ENCODE data around the gene SCG5.
A peak's percentile ranks its signal among the peaks of the same experiment; 100 is the strongest.
"Not testable (repeated sequence)": the region's sequence is repeated elsewhere in the genome, so short reads cannot be mapped to it uniquely, and the experiment has no call there.

SCG5 gene, protein sequence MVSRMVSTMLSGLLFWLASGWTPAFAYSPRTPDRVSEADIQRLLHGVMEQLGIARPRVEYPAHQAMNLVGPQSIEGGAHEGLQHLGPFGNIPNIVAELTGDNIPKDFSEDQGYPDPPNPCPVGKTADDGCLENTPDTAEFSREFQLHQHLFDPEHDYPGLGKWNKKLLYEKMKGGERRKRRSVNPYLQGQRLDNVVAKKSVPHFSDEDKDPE

DNA sequence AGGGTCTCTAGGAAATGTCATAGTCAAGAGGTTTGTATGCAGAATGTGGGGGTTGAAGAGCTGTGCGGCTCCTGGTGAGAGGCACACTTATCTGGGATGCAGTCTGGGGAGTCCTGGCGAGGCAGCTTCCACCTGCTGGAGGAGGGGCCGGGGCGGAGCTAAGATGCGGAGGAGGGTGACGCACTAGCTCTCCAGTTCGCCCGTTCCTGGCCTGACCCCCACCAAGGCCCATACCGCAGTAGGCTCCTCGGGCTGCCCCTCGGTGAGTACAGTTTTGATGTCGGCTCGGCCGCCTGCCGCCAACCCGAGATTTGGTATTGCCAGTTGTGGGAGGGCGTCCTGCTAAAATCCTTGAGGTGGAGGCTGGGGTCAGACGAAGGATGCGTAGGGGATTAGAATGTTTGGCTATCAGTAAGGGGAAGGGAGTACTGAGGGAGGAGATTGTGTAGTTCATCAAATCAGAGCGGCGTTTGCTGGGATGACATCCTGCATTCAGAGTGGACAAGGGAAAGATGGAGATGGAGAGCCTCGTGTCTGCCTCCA lies at the start of gene SCG5:
Gene SCG5 (plus strand): TSS at position 194 of the 543 bp plus-strand sequence. CDS start 1,883 bp downstream, outside the sequence.
- no peak within 1 kb of the TSS for H3K27ac ChIP-seq (ENCODE audit: low read length)
- no peaks in the 10 kb centered on the region for H3F3A ChIP-seq (ENCODE audit: insufficient read depth, low read length)
- H3K27me3 ChIP-seq (replicated peaks; ENCODE audit: insufficient read depth, low read length): no peaks in the 10 kb centered on the region
- no peaks in the 10 kb centered on the region for H3K9me2 ChIP-seq (replicated peaks; ENCODE audit: insufficient read depth, low read length)
- peaks cover 4% of the 10 kb centered on the region; the same call in 1 of the 2 replicates for H3K36me3 ChIP-seq (replicated peaks; ENCODE audit: insufficient read depth, low read length)
- no peak within 1 kb of the TSS for H3K9ac ChIP-seq (ENCODE audit: low read length)
- TF ChIP-seq EZH2 (optimal IDR thresholded peaks at IDR 0.05; ENCODE audit: low read depth, low read length): no peak
- no peak for DNase-seq
- no peaks in the 10 kb centered on the region for H3K79me2 ChIP-seq (ENCODE audit: low read length)
- H2AFZ ChIP-seq (ENCODE audit: low read length): no peak within 1 kb of the TSS
- H3K4me3 ChIP-seq (ENCODE audit: low read length): no peak within 1 kb of the TSS
- no peaks in the 10 kb centered on the region for H4K20me1 ChIP-seq (ENCODE audit: insufficient read depth, low read length)
- H3K4me1 ChIP-seq (ENCODE audit: low read length): no peaks in the 10 kb centered on the region
- H3K4me2 ChIP-seq (ENCODE audit: low read depth, low read length): no peak within 1 kb of the TSS
- no peaks in the 10 kb centered on the region for H3K9me3 ChIP-seq (replicated peaks; ENCODE audit: insufficient read depth, low read length)

- not testable (repeated sequence) for DNase-seq; H3F3A ChIP-seq (ENCODE audit: insufficient read depth, low read length); H3K27ac ChIP-seq (ENCODE audit: low read length); H3K4me2 ChIP-seq (ENCODE audit: low read depth, low read length); H3K4me1 ChIP-seq (ENCODE audit: low read length); H4K20me1 ChIP-seq (ENCODE audit: insufficient read depth, low read length); H3K4me3 ChIP-seq (ENCODE audit: low read length); H3K27me3 ChIP-seq (replicated peaks; ENCODE audit: insufficient read depth, low read length); H3K9me2 ChIP-seq (replicated peaks; ENCODE audit: insufficient read depth, low read length); H3K9ac ChIP-seq (ENCODE audit: low read length); H3K79me2 ChIP-seq (ENCODE audit: low read length); H3K36me3 ChIP-seq (replicated peaks; ENCODE audit: insufficient read depth, low read length); H3K9me3 ChIP-seq (replicated peaks; ENCODE audit: insufficient read depth, low read length); H2AFZ ChIP-seq (ENCODE audit: low read length)
Observed at GRCh38 chr15:32593151-32593550, 48.4 kb upstream of the SCG5 start, which contains the start of gene GOLGA8N. TSS of gene GOLGA8N (plus strand) at chr15:32593456.

- not testable (repeated sequence) for H3K79me2 ChIP-seq (ENCODE audit: low read length); H3K9ac ChIP-seq (ENCODE audit: low read length); H3K4me2 ChIP-seq (ENCODE audit: low read depth, low read length); H2AFZ ChIP-seq (ENCODE audit: low read length); H3K27ac ChIP-seq (ENCODE audit: low read length); H3K4me1 ChIP-seq (ENCODE audit: low read length); H3K4me3 ChIP-seq (ENCODE audit: low read length); H4K20me1 ChIP-seq (ENCODE audit: insufficient read depth, low read length); H3K36me3 ChIP-seq (replicated peaks; ENCODE audit: insufficient read depth, low read length); H3K27me3 ChIP-seq (replicated peaks; ENCODE audit: insufficient read depth, low read length); H3K9me2 ChIP-seq (replicated peaks; ENCODE audit: insufficient read depth, low read length); H3F3A ChIP-seq (ENCODE audit: insufficient read depth, low read length); DNase-seq; H3K9me3 ChIP-seq (replicated peaks; ENCODE audit: insufficient read depth, low read length)
Observed at GRCh38 chr15:32609518-32609917, 32.0 kb upstream of the SCG5 start.

- not testable (repeated sequence) for H3K27me3 ChIP-seq (replicated peaks; ENCODE audit: insufficient read depth, low read length); H3K4me1 ChIP-seq (ENCODE audit: low read length); H3K36me3 ChIP-seq (replicated peaks; ENCODE audit: insufficient read depth, low read length); H4K20me1 ChIP-seq (ENCODE audit: insufficient read depth, low read length); H3K9me2 ChIP-seq (replicated peaks; ENCODE audit: insufficient read depth, low read length); H2AFZ ChIP-seq (ENCODE audit: low read length); H3K4me2 ChIP-seq (ENCODE audit: low read depth, low read length); H3K4me3 ChIP-seq (ENCODE audit: low read length); H3K79me2 ChIP-seq (ENCODE audit: low read length); H3K9me3 ChIP-seq (replicated peaks; ENCODE audit: insufficient read depth, low read length); H3K27ac ChIP-seq (ENCODE audit: low read length); H3F3A ChIP-seq (ENCODE audit: insufficient read depth, low read length); H3K9ac ChIP-seq (ENCODE audit: low read length)
- DNase-seq: peak; percentile 45
Observed at GRCh38 chr15:32610719-32611118, 30.8 kb upstream of the SCG5 start.

DNA sequence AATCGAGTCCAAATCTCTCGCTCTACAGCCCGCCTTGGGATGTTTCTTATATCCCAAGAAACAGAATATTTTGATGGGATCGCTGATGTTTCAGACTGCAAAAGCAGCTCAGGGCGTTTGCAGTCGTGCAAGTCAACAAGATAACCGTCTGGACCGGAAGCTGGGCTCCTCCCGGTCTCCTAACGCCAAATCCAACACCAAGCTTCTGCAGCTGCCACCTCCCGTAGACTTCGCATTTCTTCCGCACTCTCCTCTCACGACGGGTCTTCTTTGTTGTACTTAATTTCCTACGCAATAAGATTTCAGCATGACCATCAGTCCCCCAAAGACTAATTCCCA lies 26.8 kb upstream of the SCG5 start:
- H3K9me2 ChIP-seq (replicated peaks; ENCODE audit: insufficient read depth, low read length); DNase-seq; H3K9me3 ChIP-seq (replicated peaks; ENCODE audit: insufficient read depth, low read length); H3K27me3 ChIP-seq (replicated peaks; ENCODE audit: insufficient read depth, low read length); H3F3A ChIP-seq (ENCODE audit: insufficient read depth, low read length); H3K36me3 ChIP-seq (replicated peaks; ENCODE audit: insufficient read depth, low read length); H4K20me1 ChIP-seq (ENCODE audit: insufficient read depth, low read length); H3K4me1 ChIP-seq (ENCODE audit: low read length): not testable (repeated sequence)
- H3K79me2 ChIP-seq (ENCODE audit: low read length): peaks cover 38% of the 10 kb centered on the region
- H3K4me2 ChIP-seq (ENCODE audit: low read depth, low read length): peak overlapping the region; percentile 40; the same call in 1 of the 2 replicates
- peak overlapping the region; percentile 53; the same call in 1 of the 2 replicates for H3K9ac ChIP-seq (ENCODE audit: low read length)
- H2AFZ ChIP-seq (ENCODE audit: low read length): peak overlapping the region; percentile 36; the same call in 1 of the 2 replicates
- peak overlapping the region; percentile 62 for H3K4me3 ChIP-seq (ENCODE audit: low read length)
- H3K27ac ChIP-seq (ENCODE audit: low read length): peak overlapping the region; percentile 69; the same call in 1 of the 2 replicates

DNA sequence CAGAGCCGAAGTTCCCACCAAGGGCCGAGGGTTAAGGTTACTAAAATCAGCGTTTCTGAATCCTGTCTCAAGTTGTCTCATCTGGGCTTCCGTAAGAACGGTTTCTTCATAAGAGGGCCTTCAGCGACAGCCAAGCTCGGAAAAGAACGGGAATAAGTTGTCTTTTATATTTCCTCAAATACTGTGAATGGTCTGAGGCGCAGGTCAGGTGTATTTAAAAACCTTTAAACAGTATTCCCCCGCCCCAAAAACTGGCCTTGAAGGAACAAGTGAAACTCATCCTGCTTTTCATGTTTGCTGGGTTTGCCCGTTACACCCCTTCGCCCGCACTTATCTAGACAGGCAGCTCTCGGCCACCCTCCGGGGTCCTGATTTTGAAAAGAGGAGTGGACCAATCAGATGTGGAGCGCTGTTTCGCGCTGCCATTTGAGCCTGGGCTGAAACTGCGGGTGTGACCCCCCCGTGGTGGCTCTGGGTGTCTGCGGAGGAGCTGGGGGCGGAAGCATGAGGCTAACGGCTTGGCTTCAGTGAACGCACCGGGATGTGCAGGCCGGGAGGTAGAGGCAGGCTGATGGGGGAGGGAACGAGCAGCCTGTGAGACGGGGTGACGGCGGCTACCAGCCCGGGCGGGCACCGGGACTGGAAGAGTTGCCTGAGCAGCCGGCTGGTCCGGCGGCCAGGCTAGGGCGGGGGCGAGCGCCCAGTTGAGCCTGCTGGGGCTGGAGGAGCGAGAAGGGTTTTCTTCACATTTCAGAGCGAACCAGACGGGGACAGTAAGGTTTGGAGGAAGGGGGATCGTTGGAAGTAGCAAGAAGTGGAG lies 26.2 kb upstream of the SCG5 start, which contains the start of gene ARHGAP11A:
Gene ARHGAP11A (plus strand): TSS at position 454 of the 820 bp plus-strand sequence. CDS start 708 bp downstream, outside the sequence.
- peak within 1 kb of the TSS; percentile 42 for H2AFZ ChIP-seq (ENCODE audit: low read length)
- H3K4me3 ChIP-seq (ENCODE audit: low read length): peak within 1 kb of the TSS; percentile 63

GRCh38 chr15:32615871-32616426 lies 25.6 kb upstream of the SCG5 start:
- Histone ChIP-seq H3K4me3 (ENCODE audit: low read length) (peak overlapping the region; percentile 63), H3K27ac (ENCODE audit: low read length) (peak overlapping the region; percentile 38; the same call in 1 of the 2 replicates), H2AFZ (ENCODE audit: low read length) (peak overlapping the region; percentile 42; the same call in 1 of the 2 replicates), H3K9ac (ENCODE audit: low read length) (peak overlapping the region; percentile 58; the same call in 1 of the 2 replicates), H3K79me2 (ENCODE audit: low read length) (peaks cover 42% of the 10 kb centered on the region), H3K4me2 (ENCODE audit: low read depth, low read length) (peak overlapping the region; percentile 49; the same call in 1 of the 2 replicates)
- not testable (repeated sequence) for H3K9me2 ChIP-seq (replicated peaks; ENCODE audit: insufficient read depth, low read length); H3K4me1 ChIP-seq (ENCODE audit: low read length); H3K36me3 ChIP-seq (replicated peaks; ENCODE audit: insufficient read depth, low read length); H3F3A ChIP-seq (ENCODE audit: insufficient read depth, low read length); H3K27me3 ChIP-seq (replicated peaks; ENCODE audit: insufficient read depth, low read length); H4K20me1 ChIP-seq (ENCODE audit: insufficient read depth, low read length); H3K9me3 ChIP-seq (replicated peaks; ENCODE audit: insufficient read depth, low read length)
- DNase-seq: peak; percentile 26

More for the DNA sequence above, 26.2 kb upstream of the SCG5 start, which contains the start of gene ARHGAP11A:
- H3K27me3 ChIP-seq (replicated peaks; ENCODE audit: insufficient read depth, low read length); H3K4me1 ChIP-seq (ENCODE audit: low read length); H3F3A ChIP-seq (ENCODE audit: insufficient read depth, low read length); H3K9me3 ChIP-seq (replicated peaks; ENCODE audit: insufficient read depth, low read length); H4K20me1 ChIP-seq (ENCODE audit: insufficient read depth, low read length); H3K36me3 ChIP-seq (replicated peaks; ENCODE audit: insufficient read depth, low read length); H3K9me2 ChIP-seq (replicated peaks; ENCODE audit: insufficient read depth, low read length): not testable (repeated sequence)
- Histone ChIP-seq H3K27ac (ENCODE audit: low read length) (peak within 1 kb of the TSS; percentile 69; the same call in 1 of the 2 replicates), H3K79me2 (ENCODE audit: low read length) (peaks cover 38% of the 10 kb centered on the region), H3K4me2 (ENCODE audit: low read depth, low read length) (peak within 1 kb of the TSS; percentile 49; the same call in 1 of the 2 replicates), H3K9ac (ENCODE audit: low read length) (peak within 1 kb of the TSS; percentile 58; the same call in 1 of the 2 replicates)
- DNase-seq: peak; percentile 90
